ENCODE results near the gene KMT2C.

GRCh38 chr7:152479595-152479994 lies 43.8 kb upstream of the KMT2C start:
- TF ChIP-seq ATF3 (IDR thresholded peaks at IDR 0.05; ENCODE audit: borderline replicate concordance, extremely low read depth, low read depth, low read length), result no peak
- TF ChIP-seq ZNF274 (IDR thresholded peaks at IDR 0.05; ENCODE audit: insufficient read depth, insufficient read length), result no peak
- TF ChIP-seq, protein P1, sequence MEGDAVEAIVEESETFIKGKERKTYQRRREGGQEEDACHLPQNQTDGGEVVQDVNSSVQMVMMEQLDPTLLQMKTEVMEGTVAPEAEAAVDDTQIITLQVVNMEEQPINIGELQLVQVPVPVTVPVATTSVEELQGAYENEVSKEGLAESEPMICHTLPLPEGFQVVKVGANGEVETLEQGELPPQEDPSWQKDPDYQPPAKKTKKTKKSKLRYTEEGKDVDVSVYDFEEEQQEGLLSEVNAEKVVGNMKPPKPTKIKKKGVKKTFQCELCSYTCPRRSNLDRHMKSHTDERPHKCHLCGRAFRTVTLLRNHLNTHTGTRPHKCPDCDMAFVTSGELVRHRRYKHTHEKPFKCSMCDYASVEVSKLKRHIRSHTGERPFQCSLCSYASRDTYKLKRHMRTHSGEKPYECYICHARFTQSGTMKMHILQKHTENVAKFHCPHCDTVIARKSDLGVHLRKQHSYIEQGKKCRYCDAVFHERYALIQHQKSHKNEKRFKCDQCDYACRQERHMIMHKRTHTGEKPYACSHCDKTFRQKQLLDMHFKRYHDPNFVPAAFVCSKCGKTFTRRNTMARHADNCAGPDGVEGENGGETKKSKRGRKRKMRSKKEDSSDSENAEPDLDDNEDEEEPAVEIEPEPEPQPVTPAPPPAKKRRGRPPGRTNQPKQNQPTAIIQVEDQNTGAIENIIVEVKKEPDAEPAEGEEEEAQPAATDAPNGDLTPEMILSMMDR (IDR thresholded peaks at IDR 0.05 in 2 of 3, conservative IDR thresholded peaks at IDR 0.05 in 1 of 3; ENCODE audit: control insufficient read depth in 2 of 3, extremely low read depth in 1 of 3, insufficient read depth in 1 of 3, low read depth in 3 of 3, low read length in 3 of 3), result no peak
- TF ChIP-seq CEBPB (IDR thresholded peaks at IDR 0.05; ENCODE audit: borderline replicate concordance in 1 of 2, low read depth in 2 of 2, low read length in 2 of 2), result no peak
- TF ChIP-seq SMC3 (IDR thresholded peaks at IDR 0.05; ENCODE audit: borderline replicate concordance, low read length), result no peak
- no peak for TF ChIP-seq ZNF24 (IDR thresholded peaks at IDR 0.05)

Data from GM12878 (cell line).